ENCODE measurements around the gene VRK1.
A peak's percentile ranks its signal among the peaks of the same experiment; 100 is the strongest.

DNA sequence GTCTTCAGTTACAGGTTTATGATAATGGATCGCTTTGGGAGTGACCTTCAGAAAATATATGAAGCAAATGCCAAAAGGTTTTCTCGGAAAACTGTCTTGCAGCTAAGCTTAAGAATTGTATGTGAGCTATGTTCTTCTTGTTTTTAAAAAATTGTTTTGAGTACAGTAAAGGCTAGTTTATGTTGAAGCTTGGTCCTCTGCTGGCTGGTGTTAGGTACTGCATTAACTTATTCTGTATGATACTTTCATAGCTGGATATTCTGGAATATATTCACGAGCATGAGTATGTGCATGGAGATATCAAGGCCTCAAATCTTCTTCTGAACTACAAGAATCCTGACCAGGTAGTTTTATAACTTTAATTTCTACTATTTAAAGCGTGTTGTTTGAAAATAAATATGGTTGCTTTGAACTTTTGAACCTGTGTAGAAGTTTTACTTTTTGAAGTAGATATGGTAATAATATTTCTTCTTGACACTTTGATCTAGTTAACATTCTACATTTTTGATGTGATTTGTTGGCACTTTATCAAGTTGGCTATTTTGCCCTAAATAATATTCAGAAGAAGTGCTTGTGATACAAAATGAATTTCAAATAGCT, 55.7 kb downstream of the VRK1 start:
- TF ChIP-seq, protein P1, sequence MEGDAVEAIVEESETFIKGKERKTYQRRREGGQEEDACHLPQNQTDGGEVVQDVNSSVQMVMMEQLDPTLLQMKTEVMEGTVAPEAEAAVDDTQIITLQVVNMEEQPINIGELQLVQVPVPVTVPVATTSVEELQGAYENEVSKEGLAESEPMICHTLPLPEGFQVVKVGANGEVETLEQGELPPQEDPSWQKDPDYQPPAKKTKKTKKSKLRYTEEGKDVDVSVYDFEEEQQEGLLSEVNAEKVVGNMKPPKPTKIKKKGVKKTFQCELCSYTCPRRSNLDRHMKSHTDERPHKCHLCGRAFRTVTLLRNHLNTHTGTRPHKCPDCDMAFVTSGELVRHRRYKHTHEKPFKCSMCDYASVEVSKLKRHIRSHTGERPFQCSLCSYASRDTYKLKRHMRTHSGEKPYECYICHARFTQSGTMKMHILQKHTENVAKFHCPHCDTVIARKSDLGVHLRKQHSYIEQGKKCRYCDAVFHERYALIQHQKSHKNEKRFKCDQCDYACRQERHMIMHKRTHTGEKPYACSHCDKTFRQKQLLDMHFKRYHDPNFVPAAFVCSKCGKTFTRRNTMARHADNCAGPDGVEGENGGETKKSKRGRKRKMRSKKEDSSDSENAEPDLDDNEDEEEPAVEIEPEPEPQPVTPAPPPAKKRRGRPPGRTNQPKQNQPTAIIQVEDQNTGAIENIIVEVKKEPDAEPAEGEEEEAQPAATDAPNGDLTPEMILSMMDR (IDR thresholded peaks at IDR 0.05): peak; percentile 72
- no peak for TF ChIP-seq EZH2 (IDR thresholded peaks at IDR 0.05)
- TF ChIP-seq EZH2phosphoT487 (IDR thresholded peaks at IDR 0.05): no peak

All from neural progenitor cell (in vitro differentiated cells).